GM18505 (cell line): ENCODE measurements around the gene M6PR.

Experiments used
- ATAC-seq: cut with Tn5 transposase; IDR thresholded peaks from one replicate; pipeline ENCODE4 v1.9.1; 2021; ENCODE audit not compliant: unreplicated experiment
- POLR2A ChIP-seq: IDR thresholded peaks from 4 replicates; pipeline ENCODE4 v1.6.1; 2011; ENCODE audit warnings: borderline replicate concordance; ENCODE audit not compliant: insufficient read depth, insufficient read length; ENCODE audit errors: extremely low read depth

Gene M6PR

GRCh38 chr12:8949342-8950220 lies at the start of gene M6PR:
Gene M6PR (minus strand): TSS chr12:8949645. CDS start chr12:8946404, 3,241 bp downstream.
- peak; percentile 84 for ATAC-seq
- TF ChIP-seq POLR2A, result peak; percentile 86

- TF ChIP-seq POLR2A, result no peak
- peak; percentile 91 for ATAC-seq
These were observed 47.4 kb upstream of the M6PR start for GRCh38 chr12:8996682-8997405.

- TF ChIP-seq POLR2A, result no peak
- no peak for ATAC-seq
These were observed 45.8 kb upstream of the M6PR start for GRCh38 chr12:8995021-8995775.

GRCh38 chr12:8993827-8994226 lies 44.4 kb upstream of the M6PR start:
- no peak for ATAC-seq
- TF ChIP-seq POLR2A, result no peak

GRCh38 chr12:8991371-8992345 lies 42.2 kb upstream of the M6PR start:
- no peak for TF ChIP-seq POLR2A
- ATAC-seq, result no peak

GRCh38 chr12:8989413-8989812 lies 40.0 kb upstream of the M6PR start, which contains the start of gene KLRG1:
Gene KLRG1 (plus strand): TSS chr12:8989546. CDS start chr12:8989636, 90 bp downstream.
- no peak for ATAC-seq
- no peak for TF ChIP-seq POLR2A

GRCh38 chr12:8987685-8988084 lies 38.2 kb upstream of the M6PR start:
- TF ChIP-seq POLR2A, result no peak
- no peak for ATAC-seq

- no peak for TF ChIP-seq POLR2A
- no peak for ATAC-seq
These were observed 37.7 kb upstream of the M6PR start for GRCh38 chr12:8987163-8987562.

- no peak for TF ChIP-seq POLR2A
- no peak for ATAC-seq
These were observed 35.8 kb upstream of the M6PR start for GRCh38 chr12:8985213-8985754.

GRCh38 chr12:8980137-8980536 lies 30.7 kb upstream of the M6PR start:
- ATAC-seq, result no peak
- no peak for TF ChIP-seq POLR2A

GRCh38 chr12:8970432-8970831 lies 21.0 kb upstream of the M6PR start:
- ATAC-seq, result no peak
- TF ChIP-seq POLR2A, result no peak

GRCh38 chr12:8969861-8970411 lies 20.5 kb upstream of the M6PR start:
- ATAC-seq, result no peak
- TF ChIP-seq POLR2A, result no peak
